ENCODE data around the gene CAMTA1. TPM values are rescaled to one million over a fixed set of nuclear protein-coding genes. Genes with fewer than 3 reads are reported as not detected.

Gene CAMTA1
- total RNA-seq, 2 experiments from 2014 or later: 43.9 to 73.3 TPM

DNA sequence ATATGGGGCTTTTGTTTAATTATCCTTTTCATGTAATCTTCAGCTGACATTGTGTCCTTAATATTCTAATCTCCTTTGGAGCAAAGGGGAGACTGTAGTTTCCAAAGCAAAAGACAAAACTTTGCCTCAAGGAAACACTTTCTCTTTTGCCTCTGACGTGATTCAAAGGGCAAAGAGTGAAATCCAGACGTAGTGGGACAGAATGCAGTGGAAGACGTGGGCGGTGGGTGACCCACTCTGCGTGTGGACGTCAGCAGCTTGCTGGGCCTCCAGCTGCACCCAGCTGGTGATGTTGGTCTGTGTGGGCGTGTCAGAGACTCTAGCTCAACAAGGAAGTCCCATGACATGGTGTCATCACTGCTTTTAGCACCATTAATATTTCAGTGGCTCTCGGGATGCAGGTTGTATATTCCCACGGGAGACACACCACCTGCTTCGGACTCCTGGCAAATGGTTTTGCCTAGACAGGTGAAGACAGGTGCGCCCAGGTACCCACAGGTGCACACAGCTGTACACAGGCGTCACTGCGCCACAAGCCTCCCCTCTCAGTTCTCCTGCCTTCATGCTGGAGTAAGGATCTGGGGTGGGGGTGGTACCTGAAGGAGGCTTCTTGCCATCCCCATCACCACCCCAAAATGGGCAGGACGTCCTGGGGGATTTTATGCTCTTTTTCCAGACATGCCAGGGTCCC lies 693.7 kb downstream of the CAMTA1 start:
- no peak for DNase-seq (ENCODE audit: low spot score)

DNA sequence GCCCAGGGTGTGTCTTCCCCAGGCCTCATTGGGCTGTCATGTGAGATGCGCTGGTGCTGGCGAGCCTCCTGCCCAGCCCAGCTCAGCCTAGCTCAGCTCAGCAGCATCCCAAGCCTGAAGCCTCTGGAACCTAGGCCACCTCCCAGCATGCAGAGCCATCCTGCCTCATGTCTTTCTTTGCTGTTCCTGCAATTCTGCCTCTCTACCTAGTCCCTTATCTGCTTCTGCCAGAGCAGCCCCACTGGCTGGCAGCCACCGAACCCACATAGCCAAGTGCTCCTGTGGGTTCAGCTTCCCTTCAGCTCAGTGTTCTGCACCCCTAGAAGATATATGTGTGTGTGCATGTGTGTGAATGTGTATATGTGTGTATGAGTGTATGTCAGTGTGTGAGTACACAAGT lies 694.3 kb downstream of the CAMTA1 start:
- Histone ChIP-seq H4K20me1 (ENCODE audit: insufficient read depth, low read length) (no peaks in the 10 kb centered on the region), H3K79me2 (ENCODE audit: insufficient read depth, low read depth, low read length) (no peaks in the 10 kb centered on the region), H3K9me2 (ENCODE audit: insufficient read depth, low read length) (no peaks in the 10 kb centered on the region), H3K9me3 (ENCODE audit: low read length) (no peaks in the 10 kb centered on the region), H3K27ac (ENCODE audit: low read depth, low read length, poor library complexity, severe bottlenecking) (no peak overlapping the region), H3K4me2 (ENCODE audit: low read length) (no peak overlapping the region), H3K36me3 (ENCODE audit: insufficient read depth, low read length) (no peaks in the 10 kb centered on the region), H2AFZ (ENCODE audit: low read length) (no peak overlapping the region), H3K4me1 (ENCODE audit: insufficient read depth, low read length, poor library complexity, severe bottlenecking) (no peaks in the 10 kb centered on the region), H3K4me3 (ENCODE audit: low read depth, low read length, poor library complexity, severe bottlenecking) (no peak overlapping the region)
- intact Hi-C loops (cut with micrococcal nuclease; ENCODE audit: unreplicated experiment): no loop called here
- TF ChIP-seq EZH2phosphoT487 (IDR thresholded peaks at IDR 0.05; ENCODE audit: borderline replicate concordance, low read depth, low read length): no peak
- TF ChIP-seq, protein P1, sequence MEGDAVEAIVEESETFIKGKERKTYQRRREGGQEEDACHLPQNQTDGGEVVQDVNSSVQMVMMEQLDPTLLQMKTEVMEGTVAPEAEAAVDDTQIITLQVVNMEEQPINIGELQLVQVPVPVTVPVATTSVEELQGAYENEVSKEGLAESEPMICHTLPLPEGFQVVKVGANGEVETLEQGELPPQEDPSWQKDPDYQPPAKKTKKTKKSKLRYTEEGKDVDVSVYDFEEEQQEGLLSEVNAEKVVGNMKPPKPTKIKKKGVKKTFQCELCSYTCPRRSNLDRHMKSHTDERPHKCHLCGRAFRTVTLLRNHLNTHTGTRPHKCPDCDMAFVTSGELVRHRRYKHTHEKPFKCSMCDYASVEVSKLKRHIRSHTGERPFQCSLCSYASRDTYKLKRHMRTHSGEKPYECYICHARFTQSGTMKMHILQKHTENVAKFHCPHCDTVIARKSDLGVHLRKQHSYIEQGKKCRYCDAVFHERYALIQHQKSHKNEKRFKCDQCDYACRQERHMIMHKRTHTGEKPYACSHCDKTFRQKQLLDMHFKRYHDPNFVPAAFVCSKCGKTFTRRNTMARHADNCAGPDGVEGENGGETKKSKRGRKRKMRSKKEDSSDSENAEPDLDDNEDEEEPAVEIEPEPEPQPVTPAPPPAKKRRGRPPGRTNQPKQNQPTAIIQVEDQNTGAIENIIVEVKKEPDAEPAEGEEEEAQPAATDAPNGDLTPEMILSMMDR (conservative IDR thresholded peaks at IDR 0.05; ENCODE audit: low read length): no peak
- DNase-seq (ENCODE audit: low spot score): no peak
- POLR2A ChIA-PET: interaction anchor here (0.5 kb wide), 1 partner anchor 1087 kb away, joined by 3 read pairs; no protein-coding TSS in a partner anchor
- no TSS peak for BruUV-seq (replicated peaks)
- CTCF ChIA-PET (ENCODE audit: unreplicated experiment): no interaction called here

More for the DNA sequence above, 693.7 kb downstream of the CAMTA1 start:
- Histone ChIP-seq H3K9me2 (ENCODE audit: insufficient read depth, low read length) (no peaks in the 10 kb centered on the region), H3K4me2 (ENCODE audit: low read length) (no peak overlapping the region), H3K79me2 (ENCODE audit: insufficient read depth, low read depth, low read length) (no peaks in the 10 kb centered on the region), H3K27ac (ENCODE audit: low read depth, low read length, poor library complexity, severe bottlenecking) (no peak overlapping the region), H3K9me3 (ENCODE audit: low read length) (no peaks in the 10 kb centered on the region), H4K20me1 (ENCODE audit: insufficient read depth, low read length) (no peaks in the 10 kb centered on the region), H2AFZ (ENCODE audit: low read length) (no peak overlapping the region), H3K4me3 (ENCODE audit: low read depth, low read length, poor library complexity, severe bottlenecking) (no peak overlapping the region), H3K36me3 (ENCODE audit: insufficient read depth, low read length) (no peaks in the 10 kb centered on the region), H3K4me1 (ENCODE audit: insufficient read depth, low read length, poor library complexity, severe bottlenecking) (no peaks in the 10 kb centered on the region)
- ChIA-PET CTCF (ENCODE audit: unreplicated experiment) (no interaction called here), POLR2A (interaction anchor here (0.5 kb wide), 1 partner anchor 1087 kb away, joined by 3 read pairs; no protein-coding TSS in a partner anchor)
- intact Hi-C loops (cut with micrococcal nuclease; ENCODE audit: unreplicated experiment): no loop called here
- no TSS peak for BruUV-seq (replicated peaks)
- TF ChIP-seq, protein P1 (conservative IDR thresholded peaks at IDR 0.05; ENCODE audit: low read length): no peak
- TF ChIP-seq EZH2phosphoT487 (IDR thresholded peaks at IDR 0.05; ENCODE audit: borderline replicate concordance, low read depth, low read length): no peak

- DNase-seq (ENCODE audit: low spot score): no peak
- Histone ChIP-seq H3K4me2 (ENCODE audit: low read length) (no peak overlapping the region), H3K4me1 (ENCODE audit: insufficient read depth, low read length, poor library complexity, severe bottlenecking) (no peaks in the 10 kb centered on the region), H3K27ac (ENCODE audit: low read depth, low read length, poor library complexity, severe bottlenecking) (no peak overlapping the region), H3K9me3 (ENCODE audit: low read length) (no peaks in the 10 kb centered on the region), H4K20me1 (ENCODE audit: insufficient read depth, low read length) (no peaks in the 10 kb centered on the region), H3K36me3 (ENCODE audit: insufficient read depth, low read length) (no peaks in the 10 kb centered on the region), H3K9me2 (ENCODE audit: insufficient read depth, low read length) (no peaks in the 10 kb centered on the region), H2AFZ (ENCODE audit: low read length) (no peak overlapping the region), H3K79me2 (ENCODE audit: insufficient read depth, low read depth, low read length) (no peaks in the 10 kb centered on the region), H3K4me3 (ENCODE audit: low read depth, low read length, poor library complexity, severe bottlenecking) (no peak overlapping the region)
- ChIA-PET POLR2A (no interaction called here), CTCF (ENCODE audit: unreplicated experiment) (no interaction called here)
- intact Hi-C loops (cut with micrococcal nuclease; ENCODE audit: unreplicated experiment): no loop called here
- TF ChIP-seq, protein P1 (conservative IDR thresholded peaks at IDR 0.05; ENCODE audit: low read length): no peak
- no peak for TF ChIP-seq EZH2phosphoT487 (IDR thresholded peaks at IDR 0.05; ENCODE audit: borderline replicate concordance, low read depth, low read length)
- BruUV-seq (replicated peaks): no TSS peak
These were observed 695.9 kb downstream of the CAMTA1 start for GRCh38 chr1:7481194-7481593.
